Activated CD4-positive, alpha-beta T cell treated with anti-CD3 and anti-CD28 coated beads, Interleukin-2, amount 50 U/mL, for 48 hours (primary cell): ENCODE results near the gene TXNDC2.

Experiments
- DNase-seq, 2 experiments: peaks; one replicate each; pipeline ENCODE4 v3.0.0-alpha.2; 2020

Gene TXNDC2

DNA sequence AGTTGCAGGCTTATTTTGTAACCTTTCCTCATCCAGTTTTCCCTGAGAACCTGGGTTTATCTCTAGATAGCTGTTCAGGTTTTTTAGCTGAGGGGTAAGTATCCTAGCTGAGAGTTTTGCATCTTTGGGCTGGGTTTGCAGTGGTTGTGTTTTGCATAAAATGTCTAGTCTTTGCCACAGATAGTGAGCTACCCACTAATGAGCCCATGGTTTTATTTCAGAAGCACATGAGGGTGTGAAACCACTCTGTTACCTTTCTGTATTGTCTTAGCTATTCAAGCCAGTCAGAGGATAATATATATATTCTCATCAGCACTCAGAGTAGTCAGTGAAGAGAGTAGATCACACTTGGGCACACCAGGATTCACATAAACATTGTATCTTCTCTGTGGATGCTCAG is 24.6 kb upstream of the TXNDC2 start:
- no peak for DNase-seq

- peak; percentile 24 to 33 for DNase-seq
Observed at GRCh38 chr18:9861933-9862332, 23.8 kb upstream of the TXNDC2 start.

DNA sequence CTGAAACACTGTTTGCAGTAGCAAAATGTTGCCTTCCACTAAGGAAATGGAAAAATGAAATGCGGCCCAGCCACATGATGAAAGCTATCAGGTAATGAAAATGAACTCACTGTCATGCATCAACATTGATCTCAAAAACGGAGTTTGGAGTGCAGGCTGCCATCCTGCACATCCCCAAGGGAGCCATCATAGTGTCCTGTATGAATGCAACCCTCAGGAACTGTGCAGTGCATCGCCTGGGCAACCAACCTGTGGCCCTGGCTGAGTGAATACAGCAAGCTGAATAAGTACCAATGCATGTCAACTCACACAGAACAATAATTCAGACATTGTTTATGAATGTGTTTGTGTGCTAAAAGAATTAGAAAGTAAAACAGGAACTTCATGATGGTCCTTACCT is 23.1 kb upstream of the TXNDC2 start:
- DNase-seq = no peak

- DNase-seq = no peak
Observed at GRCh38 chr18:9863282-9863681, 22.5 kb upstream of the TXNDC2 start.

GRCh38 chr18:9865764-9866490 is 19.8 kb upstream of the TXNDC2 start:
- DNase-seq = no peak

DNA sequence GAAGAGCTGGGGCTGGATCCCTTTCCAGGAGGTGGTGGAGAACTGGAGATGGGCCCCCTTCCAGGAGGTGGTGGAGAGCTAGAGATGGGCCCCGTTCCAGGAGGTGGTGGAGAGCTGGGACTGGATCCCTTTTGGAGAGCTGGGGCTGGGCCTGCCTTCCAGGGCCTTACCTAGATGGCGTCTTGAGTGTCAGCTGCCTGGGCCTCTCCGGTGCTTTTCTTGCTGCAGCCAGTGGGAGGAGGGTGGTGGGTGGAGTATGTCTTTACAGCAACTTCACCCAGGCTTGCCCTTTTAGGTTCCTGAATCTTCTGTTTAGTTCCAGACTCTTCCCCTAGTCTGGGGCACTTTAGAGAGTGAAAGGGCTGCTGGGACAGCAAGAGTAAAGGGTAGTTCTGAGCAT is 19.1 kb upstream of the TXNDC2 start:
- DNase-seq = no peak

GRCh38 chr18:9867071-9867594 is 18.6 kb upstream of the TXNDC2 start:
- no peak for DNase-seq

DNA sequence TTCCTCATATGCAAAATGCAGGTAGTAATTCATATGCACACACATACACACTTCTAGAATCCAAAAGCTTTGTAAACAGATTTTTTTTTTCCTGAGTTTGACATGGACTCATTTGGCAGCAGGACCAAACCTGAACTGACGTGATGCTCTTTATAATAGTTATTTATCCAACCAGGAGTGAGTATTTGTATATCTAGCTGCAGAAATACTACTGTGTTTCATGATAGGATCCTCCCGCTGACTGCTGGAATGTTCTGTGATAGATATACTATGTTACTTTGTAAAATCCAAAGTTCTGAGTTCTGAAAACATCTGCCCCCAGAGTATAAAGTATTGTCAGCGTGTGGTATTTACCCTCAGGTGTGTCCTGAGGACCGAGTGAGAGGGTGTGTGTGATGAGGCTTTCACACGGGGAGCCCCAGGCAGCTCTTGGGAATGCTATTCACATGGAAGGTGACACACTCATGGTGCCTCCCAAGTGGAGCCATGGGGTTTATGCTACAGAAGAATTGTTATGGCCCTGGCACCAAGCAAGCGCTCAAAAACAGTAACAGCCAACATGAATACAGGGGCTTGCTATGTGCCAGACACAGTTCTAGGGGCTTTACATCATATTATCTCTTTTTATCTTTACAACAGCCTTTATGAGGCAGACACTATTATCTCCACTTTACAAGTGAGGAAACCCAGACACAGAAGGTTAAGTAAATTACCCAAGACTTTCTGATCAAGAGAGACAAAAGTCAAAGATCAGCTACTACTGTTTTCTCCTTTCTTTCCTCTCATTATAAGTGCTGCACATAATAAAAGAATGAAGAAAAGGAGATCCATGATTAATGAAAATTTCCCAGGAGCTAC is 16.7 kb upstream of the TXNDC2 start:
- no peak for DNase-seq

- no peak for DNase-seq
Observed at GRCh38 chr18:9869715-9870430, 15.9 kb upstream of the TXNDC2 start.

- no peak for DNase-seq
Observed at GRCh38 chr18:9870431-9871008, 15.3 kb upstream of the TXNDC2 start.

GRCh38 chr18:9871244-9871746 is 14.5 kb upstream of the TXNDC2 start:
- no peak for DNase-seq

GRCh38 chr18:9872823-9873222 is 12.9 kb upstream of the TXNDC2 start:
- DNase-seq = no peak

- DNase-seq = no peak
Observed at GRCh38 chr18:9874728-9875127, 11.0 kb upstream of the TXNDC2 start.

DNA sequence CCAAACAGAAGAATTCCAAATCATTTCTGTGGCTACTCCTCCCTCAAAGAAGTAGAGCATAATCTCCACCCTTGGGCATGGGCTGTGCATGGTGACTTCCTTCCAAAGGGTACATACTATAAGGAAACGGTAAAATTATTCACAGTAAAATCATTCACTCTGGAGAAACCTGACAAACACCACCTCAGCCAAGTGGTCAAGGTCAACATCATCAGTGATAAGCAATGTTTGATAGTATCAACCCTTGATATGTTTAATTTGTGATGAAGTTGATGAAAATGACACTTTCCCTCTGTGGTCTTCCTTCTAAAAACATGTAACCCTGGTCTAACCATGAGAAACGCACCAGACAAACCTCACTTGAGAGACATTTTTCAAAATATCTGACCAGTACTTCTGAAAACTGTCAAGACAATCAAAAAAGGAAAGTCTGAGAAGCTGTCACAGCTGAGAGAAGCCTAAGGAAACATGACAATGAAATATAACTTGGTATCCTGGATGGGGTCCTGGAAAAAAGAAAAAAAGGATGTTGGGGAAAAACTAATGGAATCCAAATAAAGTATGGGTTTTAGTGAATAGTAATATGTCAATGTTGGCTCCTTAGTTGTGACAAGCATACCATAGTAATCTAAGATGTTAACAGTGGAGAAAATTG is 9.4 kb upstream of the TXNDC2 start:
- DNase-seq = no peak

GRCh38 chr18:9876867-9877654 is 8.7 kb upstream of the TXNDC2 start:
- peak; percentile 6 to 13 for DNase-seq

DNA sequence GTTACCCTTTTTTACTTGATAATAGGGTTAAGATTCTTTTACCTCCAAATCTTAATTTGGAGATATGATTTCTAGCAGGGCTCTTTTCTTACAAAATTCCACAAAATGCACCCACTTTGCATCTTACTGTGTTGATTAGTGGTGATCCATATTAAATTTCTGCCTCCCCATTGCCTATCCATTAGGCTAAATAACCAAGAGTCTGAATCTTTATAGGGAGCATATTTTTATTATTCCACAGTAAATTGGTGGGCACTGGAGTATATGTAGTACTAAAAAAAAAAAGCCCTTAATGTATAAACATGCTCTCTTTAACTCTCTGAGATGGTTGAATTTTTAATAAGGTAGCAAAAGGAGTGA is 8.1 kb upstream of the TXNDC2 start:
- no peak for DNase-seq

GRCh38 chr18:9878095-9878494 is 7.7 kb upstream of the TXNDC2 start:
- no peak for DNase-seq

GRCh38 chr18:9878783-9879242 is 7.0 kb upstream of the TXNDC2 start:
- DNase-seq = no peak

- DNase-seq = no peak
Observed at GRCh38 chr18:9884090-9884489, 1.7 kb upstream of the TXNDC2 start.

GRCh38 chr18:9884532-9885140 is 1.1 kb upstream of the TXNDC2 start:
- DNase-seq = no peak

DNA sequence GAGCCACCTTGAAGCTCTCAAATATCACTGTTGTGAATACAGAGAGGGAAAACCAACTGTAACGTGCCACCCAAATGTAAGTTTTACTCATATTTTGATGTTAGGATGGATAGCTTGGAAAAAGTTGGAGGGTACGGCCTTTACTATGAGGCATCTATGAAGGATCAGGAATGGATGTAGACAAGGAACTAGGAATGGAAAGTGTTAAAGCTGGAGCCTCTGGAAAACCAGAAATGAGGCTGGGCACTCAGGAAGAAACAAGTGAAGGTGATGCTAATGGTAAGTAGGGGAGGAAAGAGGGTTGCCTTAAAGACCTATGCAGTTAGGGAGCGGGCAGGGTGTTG is 204 bp downstream of the TXNDC2 start:
- DNase-seq = no peak
